Inflammatory macrophage treated with lipopolysaccharide for 1 hour (primary cell): ENCODE measurements around the gene TCP11X2.
"Not testable (repeated sequence)": the region's sequence is repeated elsewhere in the genome, so short reads cannot be mapped to it uniquely, and the experiment has no call there.

Experiments used
- DNase-seq, 2 donors: peaks; one replicate each; pipeline ENCODE4 v3.0.0-alpha.2; 2020 to 2022

The TCP11X2 gene

GRCh38 chrX:102471762-102472220 lies at the start of gene TCP11X2:
TSS of gene TCP11X2 (minus strand) at chrX:102471812.
- DNase-seq, result not testable (repeated sequence)

- DNase-seq, result peak in 1 of 2 donors; percentile 2
Measured at GRCh38 chrX:102517326-102517725, 45.7 kb upstream of the TCP11X2 start.

GRCh38 chrX:102515975-102516941 lies 44.6 kb upstream of the TCP11X2 start, which contains the start of gene TMSB15A:
TSS of gene TMSB15A (minus strand) at chrX:102516739.
- peak; percentile 1 to 9 for DNase-seq

GRCh38 chrX:102514536-102514935 lies 42.9 kb upstream of the TCP11X2 start:
- no peak for DNase-seq

- DNase-seq, result no peak
Measured at GRCh38 chrX:102498732-102499131, 27.1 kb upstream of the TCP11X2 start.

GRCh38 chrX:102491766-102492165 lies 20.2 kb upstream of the TCP11X2 start:
- no peak for DNase-seq

- not testable (repeated sequence) for DNase-seq
Measured at GRCh38 chrX:102478765-102479164, 7.2 kb upstream of the TCP11X2 start.

- DNase-seq, result not testable (repeated sequence)
Measured at GRCh38 chrX:102470215-102470614, 1.4 kb downstream of the TCP11X2 start.

- DNase-seq, result not testable (repeated sequence)
Measured at GRCh38 chrX:102458615-102459014, 13.0 kb downstream of the TCP11X2 start.

GRCh38 chrX:102439908-102440307 lies 31.7 kb downstream of the TCP11X2 start, which contains the start of gene NXF2B:
TSS of gene NXF2B (minus strand) at chrX:102440008. CDS start at chrX:102380036, 59,972 bp downstream.
- DNase-seq, result not testable (repeated sequence)

- DNase-seq, result not testable (repeated sequence)
Measured at GRCh38 chrX:102414493-102414892, 57.1 kb downstream of the TCP11X2 start.
